ENCODE data around the gene ABLIM2.

DNA sequence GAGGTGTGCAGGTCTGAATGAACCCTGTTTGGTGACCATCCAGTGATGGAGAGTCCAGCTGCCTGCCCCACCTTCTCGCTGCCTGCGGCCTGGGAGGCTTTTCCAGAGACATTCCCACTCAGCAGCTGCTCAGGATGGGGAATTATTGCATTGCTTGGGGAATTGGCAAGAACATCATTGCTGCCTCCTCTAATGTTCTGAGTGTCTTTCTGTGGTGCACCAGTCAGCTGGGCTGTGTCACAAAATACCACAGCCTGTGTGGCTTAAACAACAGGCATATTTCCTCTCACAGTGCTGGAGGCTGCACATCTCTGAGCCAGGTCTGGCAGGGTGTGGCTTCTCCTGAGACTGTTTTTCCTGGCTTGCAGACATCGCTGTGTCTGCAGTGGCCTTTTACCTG lies 132.2 kb downstream of the ABLIM2 start:
- TF ChIP-seq, protein P1, sequence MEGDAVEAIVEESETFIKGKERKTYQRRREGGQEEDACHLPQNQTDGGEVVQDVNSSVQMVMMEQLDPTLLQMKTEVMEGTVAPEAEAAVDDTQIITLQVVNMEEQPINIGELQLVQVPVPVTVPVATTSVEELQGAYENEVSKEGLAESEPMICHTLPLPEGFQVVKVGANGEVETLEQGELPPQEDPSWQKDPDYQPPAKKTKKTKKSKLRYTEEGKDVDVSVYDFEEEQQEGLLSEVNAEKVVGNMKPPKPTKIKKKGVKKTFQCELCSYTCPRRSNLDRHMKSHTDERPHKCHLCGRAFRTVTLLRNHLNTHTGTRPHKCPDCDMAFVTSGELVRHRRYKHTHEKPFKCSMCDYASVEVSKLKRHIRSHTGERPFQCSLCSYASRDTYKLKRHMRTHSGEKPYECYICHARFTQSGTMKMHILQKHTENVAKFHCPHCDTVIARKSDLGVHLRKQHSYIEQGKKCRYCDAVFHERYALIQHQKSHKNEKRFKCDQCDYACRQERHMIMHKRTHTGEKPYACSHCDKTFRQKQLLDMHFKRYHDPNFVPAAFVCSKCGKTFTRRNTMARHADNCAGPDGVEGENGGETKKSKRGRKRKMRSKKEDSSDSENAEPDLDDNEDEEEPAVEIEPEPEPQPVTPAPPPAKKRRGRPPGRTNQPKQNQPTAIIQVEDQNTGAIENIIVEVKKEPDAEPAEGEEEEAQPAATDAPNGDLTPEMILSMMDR (IDR thresholded peaks at IDR 0.05; ENCODE audit: insufficient read depth, low read length) = no peak
- TF ChIP-seq GABPA (IDR thresholded peaks at IDR 0.05; ENCODE audit: low read depth) = no peak
